Thyroid gland (tissue), 4 donors: ENCODE results near the gene STRIP2. TPM values are rescaled to one million over a fixed set of nuclear protein-coding genes. Genes with fewer than 3 reads are reported as not detected.
A peak's percentile ranks its signal among the peaks of the same experiment; 100 is the strongest.

Experiments used
- DNase-seq, 2 donors: peaks; one replicate each; pipeline ENCODE4 v3.0.0-alpha.2; 2019
- H3K27ac ChIP-seq, 3 donors: fragments of 200-600 bp; sonication (generic); 1 replicate in 2 of 3; 2 replicates in 1 of 3; pipeline ENCODE4 v1.5.1; 2016 to 2019; ENCODE audit warnings: mild to moderate bottlenecking in 1 of 3, moderate library complexity in 1 of 3
- H3K27me3 ChIP-seq: fragments of 200-600 bp; sonication (generic); one replicate; pipeline ENCODE4 v1.5.1; 2019
- H3K36me3 ChIP-seq, 2 donors: fragments of 200-600 bp; sonication (generic); one replicate each; pipeline ENCODE4 v1.5.1; 2016 to 2019
- H3K4me1 ChIP-seq, 2 donors: fragments of 200-600 bp; sonication (generic); one replicate each; pipeline ENCODE4 v1.5.1; 2017 to 2019
- H3K4me3 ChIP-seq, 3 donors: fragments of 200-600 bp; sonication (generic); replicated peaks in 1 of 3; 1 replicate in 2 of 3; 2 replicates in 1 of 3; pipeline ENCODE4 v1.5.1; 2016; ENCODE audit warnings: mild to moderate bottlenecking in 1 of 3
- H3K9me3 ChIP-seq: fragments of 200-600 bp; sonication (generic); one replicate; pipeline ENCODE4 v1.5.1; 2017
- CTCF ChIP-seq, 6 experiments: fragments of 200-600 bp in 3 of 6; fragments of 450-650 bp in 3 of 6; sonication (generic) in 3 of 6; IDR thresholded peaks; one replicate each; pipeline ENCODE4 v1.5.1; 2016 to 2019; ENCODE audit warnings: antibody characterized with exemption in 6 of 6, mild to moderate bottlenecking in 2 of 6, inconsistent platforms in 1 of 6, moderate library complexity in 1 of 6
- POLR2A ChIP-seq, 2 donors: fragments of 450-650 bp; IDR thresholded peaks; one replicate each; pipeline ENCODE4 v1.6.1; 2017; ENCODE audit warnings: antibody characterized with exemption in 2 of 2, mild to moderate bottlenecking in 2 of 2, moderate library complexity in 1 of 2
- WGBS, 2 donors: methylation state at CpG; one replicate each; pipeline ENCODE4 v1.1.5; 2017; 5-methylcytosine and 5-hydroxymethylcytosine counted together
- intact Hi-C: fragments of 100-400 bp; cut with DNase I; formaldehyde crosslinking; loops from one replicate; pipeline ENCODE4 v1.15.1; 2023
- total RNA-seq, 4 donors: library from RNA; depleted of rRNA; stranded (reverse); fragments of >200 nt; gene quantifications; one replicate each; pipeline ENCODE4 v1.2.3, GENCODE V29; 2016

The STRIP2 gene
- total RNA-seq, 4 donors from 2014 or later: 0.22 to 0.94 (median 0.54) TPM

- H3K9me3 ChIP-seq: no peaks in the 10 kb centered on the region
- H3K27me3 ChIP-seq: no peaks in the 10 kb centered on the region
- WGBS, 2 donors: 62 to 63% methylated on average over 4 of the region's 4 CpGs
- H3K4me1 ChIP-seq: peaks cover 7 to 8% of the 10 kb centered on the region in 2 donors
- intact Hi-C loops: loop anchor here (10.0 kb wide), 1 partner anchor 109 kb away; no protein-coding TSS in a partner anchor
- DNase-seq: peak; percentile 15 to 28
- no peaks in the 10 kb centered on the region for H3K36me3 ChIP-seq
- no peak overlapping the region for H3K27ac ChIP-seq
- H3K4me3 ChIP-seq: no peak overlapping the region
- TF ChIP-seq POLR2A (IDR thresholded peaks at IDR 0.05) (no peak), CTCF (IDR thresholded peaks at IDR 0.05) (no peak)
Observed at GRCh38 chr7:129464194-129464593, 30.0 kb downstream of the STRIP2 start.

- peaks cover 8% of the 10 kb centered on the region in 2 donors for H3K4me1 ChIP-seq
- no peak overlapping the region for H3K4me3 ChIP-seq
- H3K36me3 ChIP-seq: no peaks in the 10 kb centered on the region
- no peaks in the 10 kb centered on the region for H3K9me3 ChIP-seq
- TF ChIP-seq POLR2A (IDR thresholded peaks at IDR 0.05) (no peak), CTCF (IDR thresholded peaks at IDR 0.05) (no peak)
- no peaks in the 10 kb centered on the region for H3K27me3 ChIP-seq
- intact Hi-C loops: loop anchor here (10.0 kb wide), 1 partner anchor 110 kb away; no protein-coding TSS in a partner anchor
- no peak overlapping the region for H3K27ac ChIP-seq
- 74 to 79% methylated on average over 2 of the region's 2 CpGs for WGBS, 2 donors
- no peak for DNase-seq
Observed at GRCh38 chr7:129465080-129465479, 30.8 kb downstream of the STRIP2 start.

- no peak for DNase-seq
- H3K9me3 ChIP-seq: no peaks in the 10 kb centered on the region
- no peak overlapping the region for H3K27ac ChIP-seq
- H3K27me3 ChIP-seq: no peaks in the 10 kb centered on the region
- TF ChIP-seq CTCF (IDR thresholded peaks at IDR 0.05) (no peak), POLR2A (IDR thresholded peaks at IDR 0.05) (no peak)
- no peak overlapping the region for H3K4me3 ChIP-seq
- WGBS, 2 donors: 85 to 89% methylated on average over 3 of the region's 3 CpGs
- H3K4me1 ChIP-seq: peaks cover 8% of the 10 kb centered on the region in 2 donors
- intact Hi-C loops: loop anchor here (10.0 kb wide), 1 partner anchor 112 kb away; no protein-coding TSS in a partner anchor
- H3K36me3 ChIP-seq: no peaks in the 10 kb centered on the region
Observed at GRCh38 chr7:129466796-129467195, 32.6 kb downstream of the STRIP2 start.

GRCh38 chr7:129468087-129468486 is 33.9 kb downstream of the STRIP2 start:
- peaks cover 8% of the 10 kb centered on the region in 2 donors for H3K4me1 ChIP-seq
- H3K4me3 ChIP-seq: no peak overlapping the region
- intact Hi-C loops: loop anchor here (10.0 kb wide), 1 partner anchor 113 kb away; no protein-coding TSS in a partner anchor
- no peaks in the 10 kb centered on the region for H3K27me3 ChIP-seq
- 31 to 54% methylated on average over 1 of the region's 1 CpG for WGBS, 2 donors
- peak overlapping the region; percentile 52 to 56 (median 54) for H3K27ac ChIP-seq
- DNase-seq: peak; percentile 12 to 17
- TF ChIP-seq CTCF (IDR thresholded peaks at IDR 0.05) (no peak), POLR2A (IDR thresholded peaks at IDR 0.05) (no peak)
- H3K9me3 ChIP-seq: no peaks in the 10 kb centered on the region
- H3K36me3 ChIP-seq: no peaks in the 10 kb centered on the region

GRCh38 chr7:129468547-129468946 is 34.3 kb downstream of the STRIP2 start:
- intact Hi-C loops: loop anchor here (10.0 kb wide), 1 partner anchor 114 kb away; no protein-coding TSS in a partner anchor
- peak overlapping the region; percentile 52 to 56 (median 54) for H3K27ac ChIP-seq
- peak; percentile 53 to 60 for DNase-seq
- TF ChIP-seq POLR2A (IDR thresholded peaks at IDR 0.05): peak in 1 of 2 donors; percentile 23
- TF ChIP-seq CTCF (IDR thresholded peaks at IDR 0.05): no peak
- no peak overlapping the region for H3K4me3 ChIP-seq
- no peaks in the 10 kb centered on the region for H3K9me3 ChIP-seq
- H3K27me3 ChIP-seq: no peaks in the 10 kb centered on the region
- H3K36me3 ChIP-seq: no peaks in the 10 kb centered on the region
- H3K4me1 ChIP-seq: peaks cover 8% of the 10 kb centered on the region in 2 donors
- WGBS, 2 donors: 35 to 40% methylated on average over 4 of the region's 4 CpGs
